ENCODE data around the gene CPA1. TPM values are rescaled to one million over a fixed set of nuclear protein-coding genes. Genes with fewer than 3 reads are reported as not detected.

CPA1 gene
- total RNA-seq (2022; extraction: Qiagen RNA extraction) = not detected in 5 replicates

DNA sequence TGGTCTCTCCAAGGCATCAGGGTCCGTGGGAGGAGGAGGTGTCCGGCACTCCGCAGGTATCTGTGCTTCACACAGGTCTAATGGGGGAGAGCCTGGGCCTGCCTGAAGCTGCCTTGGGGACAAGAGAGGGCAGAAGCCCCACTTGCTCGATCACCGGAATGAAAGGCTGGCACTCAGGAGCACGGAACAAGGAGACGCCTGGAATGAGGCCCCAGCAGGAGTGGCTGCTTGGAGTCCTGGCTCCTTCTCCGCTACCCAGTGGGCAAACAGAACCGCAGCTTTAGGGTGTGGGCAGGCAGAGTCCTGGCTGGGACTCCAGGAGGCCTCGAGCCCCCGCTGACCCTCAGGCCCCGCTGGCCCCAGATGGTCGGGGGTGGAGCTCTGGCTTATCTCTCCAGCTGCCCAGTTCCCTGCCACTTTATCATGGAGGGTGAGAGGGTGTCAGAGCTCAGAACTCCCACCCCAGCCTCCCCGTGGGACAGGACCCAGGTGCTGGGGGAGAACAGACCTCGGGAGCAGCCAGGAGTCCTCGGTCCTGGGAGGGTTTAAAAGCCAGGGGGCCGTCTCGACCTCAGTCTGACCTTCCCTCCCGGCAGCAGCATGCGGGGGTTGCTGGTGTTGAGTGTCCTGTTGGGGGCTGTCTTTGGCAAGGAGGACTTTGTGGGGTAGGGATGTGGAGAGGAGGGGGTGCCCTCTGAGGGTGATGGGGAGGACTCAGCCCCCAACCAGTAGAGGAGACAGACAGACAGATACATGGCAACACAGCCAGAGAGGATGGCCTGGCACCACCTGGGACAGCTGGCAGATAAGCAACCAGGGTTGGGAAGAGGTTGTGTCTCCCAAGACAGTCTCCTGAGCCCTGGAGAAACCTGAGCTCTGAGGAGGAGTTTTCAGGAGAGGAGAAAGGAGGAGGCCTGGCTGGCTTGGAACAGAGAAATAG is at the start of gene CPA1:
CPA1 (plus strand) TSS at position 574 of the 940 bp plus-strand sequence; CDS start at position 601, 27 bp downstream.

DNA sequence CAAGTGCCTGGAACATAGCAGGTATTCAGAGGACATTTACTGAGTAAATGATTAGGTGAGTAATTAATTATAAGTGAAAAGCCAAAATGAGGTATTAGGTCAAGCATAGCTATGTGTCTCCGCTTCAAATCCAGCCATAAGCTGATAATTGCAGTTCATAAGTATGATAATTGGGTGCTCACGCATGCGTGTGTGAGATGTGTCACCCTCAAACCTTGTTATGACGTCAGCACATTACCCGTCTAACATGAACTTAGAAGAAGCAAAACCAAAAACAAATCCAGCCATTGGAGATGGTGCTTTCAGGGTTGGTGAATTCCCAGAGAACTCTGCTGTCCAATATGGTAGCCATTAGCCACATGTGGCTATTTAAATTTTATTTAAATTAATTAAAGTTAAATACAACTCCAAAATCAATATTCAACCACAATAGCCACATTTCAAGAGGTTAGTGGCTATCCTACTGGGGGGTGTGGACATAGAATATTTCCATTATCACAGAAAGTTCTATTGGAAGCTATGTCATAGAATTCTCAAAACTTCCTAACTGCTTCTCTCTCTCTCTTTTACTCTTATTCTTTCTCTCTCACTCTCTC is 35.9 kb upstream of the CPA1 start, which contains the start of gene CPA5:
CPA5 (plus strand) TSS at position 546 of the 596 bp plus-strand sequence. CDS start 1,670 bp downstream, outside the sequence.

Other genes with a start within 250 kb of the CPA1 start
- 13.7 to 17.5 TPM (median 15.3 TPM) in 5 replicates for gene TMEM209, start 175.1 kb upstream of the CPA1 start, total RNA-seq (2022; extraction: Qiagen RNA extraction)
- gene SSMEM1, start 172.6 kb upstream of the CPA1 start, total RNA-seq (2022; extraction: Qiagen RNA extraction) = not detected in 5 replicates
- gene CPA2, start 113.6 kb upstream of the CPA1 start, total RNA-seq (2022; extraction: Qiagen RNA extraction) = 0.09 to 0.13 TPM in 2 of 5 replicates, not detected in the others
- gene CPA4, start 87.3 kb upstream of the CPA1 start, total RNA-seq (2022; extraction: Qiagen RNA extraction) = 5.0 to 7.8 TPM (median 5.3 TPM) in 5 replicates
- gene CPA5, start 35.7 kb upstream of the CPA1 start, total RNA-seq (2022; extraction: Qiagen RNA extraction) = not detected in 5 replicates
- gene CEP41, start 60.5 kb downstream of the CPA1 start, total RNA-seq (2022; extraction: Qiagen RNA extraction) = 12.9 to 14.7 TPM (median 14.1 TPM) in 5 replicates
- gene MEST, start 111.6 kb downstream of the CPA1 start, total RNA-seq (2022; extraction: Qiagen RNA extraction) = 32.4 to 41.1 TPM (median 39.4 TPM) in 5 replicates

Data from A549 treated with CORT108297 at 1 μM for 4 hours (cell line).